Activated CD8-positive, alpha-beta memory T cell treated with anti-CD3 and anti-CD28 coated beads for 48 hours (primary cell): ENCODE data around the gene ATG16L1.

Experiments
- DNase-seq, 3 experiments: peaks; one replicate each; pipeline ENCODE4 v3.0.0-alpha.2; 2020; ENCODE audit warnings: low read depth in 2 of 3, low spot score in 2 of 3

Gene ATG16L1

GRCh38 chr2:233251306-233252116 lies at the start of gene ATG16L1:
ATG16L1 (plus strand) TSS chr2:233251673; CDS start chr2:233251828, 155 bp downstream.
- peak; percentile 70 to 89 (median 78) for DNase-seq

DNA sequence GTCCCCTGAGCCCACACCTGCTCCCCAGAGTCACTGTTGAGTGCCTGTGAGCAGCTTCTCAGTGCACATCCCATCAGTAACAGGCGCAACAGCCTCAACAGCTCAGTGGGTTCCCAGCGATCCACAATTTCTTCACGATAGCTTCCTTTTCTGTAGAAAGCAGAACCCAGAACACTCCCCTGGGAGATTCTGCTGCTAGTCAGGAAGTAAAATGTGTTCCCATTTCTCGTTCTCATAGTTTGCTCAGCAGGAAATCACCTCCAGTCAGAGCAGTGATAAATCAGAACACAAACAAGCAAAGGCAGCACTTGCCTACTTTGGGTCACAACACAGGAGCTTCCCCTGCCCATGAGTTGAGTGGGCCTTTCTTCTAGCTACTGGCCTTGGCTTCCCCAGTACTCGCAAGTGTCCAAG lies 48.9 kb upstream of the ATG16L1 start:
- DNase-seq, result no peak

GRCh38 chr2:233203060-233203459 lies 48.4 kb upstream of the ATG16L1 start:
- no peak for DNase-seq

DNA sequence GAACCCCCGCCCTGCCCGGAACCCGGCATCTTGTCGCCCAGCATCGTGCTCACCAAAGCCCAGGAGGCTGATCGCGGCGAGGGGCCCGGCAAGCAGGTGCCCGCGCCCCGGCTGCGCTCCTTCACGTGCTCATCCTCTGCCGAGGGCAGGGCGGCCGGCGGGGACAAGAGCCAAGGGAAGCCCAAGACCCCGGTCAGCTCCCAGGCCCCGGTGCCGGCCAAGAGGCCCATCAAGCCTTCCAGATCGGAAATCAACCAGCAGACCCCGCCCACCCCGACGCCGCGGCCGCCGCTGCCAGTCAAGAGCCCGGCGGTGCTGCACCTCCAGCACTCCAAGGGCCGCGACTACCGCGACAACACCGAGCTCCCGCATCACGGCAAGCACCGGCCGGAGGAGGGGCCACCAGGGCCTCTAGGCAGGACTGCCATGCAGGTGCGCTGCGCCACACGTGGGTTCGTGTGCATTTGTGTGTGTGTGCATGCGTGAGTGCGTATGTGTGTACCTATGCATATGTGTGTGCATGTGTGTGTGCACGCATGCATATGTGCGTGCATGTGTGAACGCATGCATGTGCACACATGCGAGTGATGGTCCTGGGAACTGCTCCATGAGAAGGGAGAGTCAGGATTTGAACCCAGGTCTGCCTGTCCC lies 47.1 kb upstream of the ATG16L1 start:
- no peak for DNase-seq

DNA sequence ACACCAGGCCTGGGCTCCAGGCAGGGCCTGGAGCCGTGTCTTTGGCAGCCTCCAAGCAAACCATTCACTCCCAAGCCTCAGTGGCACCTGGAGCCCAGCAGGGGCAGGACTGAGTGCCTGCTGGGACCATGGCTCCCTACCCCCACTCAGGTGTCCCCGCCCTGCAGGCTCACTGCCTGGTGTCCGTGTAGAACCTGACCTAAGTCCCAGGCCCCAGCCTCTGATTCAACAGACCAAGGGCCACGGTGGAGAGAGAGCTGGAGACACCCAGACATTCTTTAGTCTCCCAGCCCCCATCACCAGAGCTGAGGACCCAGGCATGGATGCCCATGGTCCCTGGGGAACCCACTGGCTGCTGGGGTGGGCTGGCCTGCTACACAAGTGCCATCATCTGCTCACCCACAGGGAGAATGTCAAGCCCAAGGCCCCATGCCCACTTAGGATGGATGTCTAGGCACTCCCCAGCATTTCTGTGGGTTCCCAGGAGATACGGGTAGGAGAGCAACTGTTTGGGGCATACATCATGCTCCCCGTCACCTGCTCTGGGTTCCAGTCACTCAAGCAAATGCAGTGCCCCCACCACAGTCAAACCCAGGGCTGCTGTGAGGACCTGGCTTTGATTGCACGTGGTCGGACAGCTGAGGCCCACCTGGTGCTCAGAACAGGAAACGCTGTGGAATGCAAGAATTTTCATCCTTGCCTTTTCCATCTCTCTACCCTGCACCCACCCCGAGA lies 42.9 kb upstream of the ATG16L1 start:
- no peak for DNase-seq

DNA sequence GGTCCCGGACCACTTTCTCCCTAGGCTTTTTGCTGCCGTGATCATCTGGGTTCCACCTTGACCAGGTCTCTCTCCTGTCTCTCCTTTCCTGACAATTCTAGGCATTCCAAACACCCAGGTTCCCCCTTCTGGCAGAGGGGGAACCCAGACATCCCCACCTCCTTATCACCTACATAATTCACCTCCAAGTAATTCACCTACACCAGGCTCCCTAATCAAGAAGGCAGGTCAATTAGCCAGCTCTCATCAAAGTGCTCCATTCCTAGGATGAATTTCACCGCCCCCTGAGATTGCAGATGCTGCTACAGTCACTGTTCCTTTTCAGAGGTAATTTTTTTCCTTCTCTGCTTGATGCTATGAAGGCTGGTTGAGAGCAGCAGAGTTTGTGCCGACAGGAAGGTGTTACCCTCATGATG lies 42.3 kb upstream of the ATG16L1 start:
- no peak for DNase-seq

GRCh38 chr2:233209533-233210171 lies 41.8 kb upstream of the ATG16L1 start:
- DNase-seq, result no peak

DNA sequence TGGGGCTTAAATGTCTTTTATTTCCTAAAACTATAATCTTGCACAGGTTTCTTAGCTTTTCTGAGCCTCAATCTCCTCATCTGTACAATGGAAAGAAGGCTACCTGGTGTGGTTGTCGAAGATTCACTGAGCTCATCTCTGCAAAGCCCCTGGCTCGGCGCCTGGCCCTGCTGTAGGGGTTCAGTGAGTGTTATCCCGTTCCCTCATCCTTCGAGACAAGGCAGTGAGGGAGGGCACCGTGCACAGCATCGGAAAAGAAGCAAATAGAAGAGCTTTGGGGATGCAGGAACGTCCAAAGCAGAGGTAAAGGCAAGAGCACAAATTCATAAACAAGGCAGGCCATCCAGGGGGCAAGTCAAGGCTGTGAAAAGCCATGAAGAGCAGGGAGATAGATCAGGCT lies 41.2 kb upstream of the ATG16L1 start:
- DNase-seq, result no peak

GRCh38 chr2:233210843-233211547 lies 40.5 kb upstream of the ATG16L1 start:
- no peak for DNase-seq

DNA sequence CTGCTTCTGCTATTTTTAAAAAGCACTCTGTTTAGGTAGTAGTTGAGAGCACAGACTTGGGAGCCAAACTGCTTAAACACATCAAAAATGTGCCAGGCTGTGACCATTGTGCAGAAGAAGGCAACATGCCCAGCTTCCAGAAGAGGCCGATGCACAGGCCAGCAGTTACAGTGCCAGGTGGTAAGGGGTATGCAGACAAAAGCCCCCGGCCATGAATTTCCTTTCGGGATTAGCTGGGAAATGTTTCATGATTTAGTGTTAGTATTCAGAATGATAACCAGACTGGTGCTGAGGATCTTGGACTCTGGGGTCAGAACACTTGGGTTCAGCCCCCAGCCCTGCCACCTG lies 40.0 kb upstream of the ATG16L1 start:
- DNase-seq, result no peak

DNA sequence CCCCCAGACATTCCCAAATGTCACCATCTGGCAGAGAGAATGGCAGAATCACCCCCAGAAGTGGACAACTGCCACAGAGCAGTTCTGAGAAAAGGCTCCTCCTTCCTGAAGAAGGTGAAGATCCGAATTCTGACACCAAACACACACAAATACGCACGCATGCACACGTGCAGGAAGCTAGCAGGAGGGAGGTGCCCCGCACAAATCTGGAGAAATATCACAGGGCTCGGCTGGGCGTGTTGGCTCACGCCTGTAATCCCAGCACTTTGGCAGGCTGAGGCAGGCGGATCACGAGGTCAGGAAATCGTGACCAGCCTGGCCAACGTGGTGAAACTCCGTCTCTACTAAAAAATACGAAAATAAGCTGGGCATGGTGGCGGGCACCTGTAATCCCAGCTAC lies 38.5 kb upstream of the ATG16L1 start:
- DNase-seq, result no peak

DNA sequence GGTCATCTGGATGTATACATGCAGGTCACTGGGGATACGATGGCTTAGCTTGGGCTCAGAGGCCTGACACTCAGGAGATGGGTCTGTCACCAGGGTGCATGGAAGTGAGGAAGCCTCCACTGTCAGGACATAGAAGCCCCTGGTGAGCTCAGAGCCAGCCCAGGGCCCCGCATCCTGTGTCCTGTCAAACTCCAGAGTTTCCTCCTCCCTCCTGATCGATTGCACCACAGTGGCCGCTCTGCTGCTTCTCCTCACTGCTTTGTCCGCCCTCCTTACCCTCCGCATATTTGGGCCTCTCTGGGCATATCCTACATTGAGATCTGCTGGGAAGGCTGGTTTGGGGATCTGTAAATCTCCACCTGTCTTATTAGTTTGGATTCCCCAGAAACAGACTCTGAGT lies 37.5 kb upstream of the ATG16L1 start:
- no peak for DNase-seq

DNA sequence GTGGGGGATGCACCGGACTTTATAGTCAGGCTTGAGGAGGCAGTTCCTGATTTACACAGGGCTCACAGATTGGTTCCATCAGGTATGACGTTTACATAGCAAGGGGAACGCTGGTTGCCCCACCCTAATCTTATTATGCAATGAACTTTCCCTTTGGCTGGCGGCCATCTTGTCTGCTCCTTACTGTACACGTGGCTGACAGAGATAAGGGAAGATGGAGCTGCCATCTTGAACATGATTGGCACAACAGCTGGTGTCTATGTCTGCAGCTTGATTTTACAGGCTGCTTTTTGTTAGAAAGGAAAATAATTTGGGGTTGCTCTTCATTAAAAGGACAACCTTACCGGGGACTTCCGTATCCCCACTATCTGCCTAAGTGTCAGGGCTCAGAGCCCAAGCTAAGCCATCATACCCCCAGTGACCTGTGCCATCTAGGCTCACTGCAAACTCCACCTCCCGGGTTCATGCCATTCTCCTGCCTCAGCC lies 33.5 kb upstream of the ATG16L1 start:
- no peak for DNase-seq

- DNase-seq, result no peak
Observed at GRCh38 chr2:233218836-233219235, 32.6 kb upstream of the ATG16L1 start.

- no peak for DNase-seq
Observed at GRCh38 chr2:233219848-233220247, 31.6 kb upstream of the ATG16L1 start.

- DNase-seq, result no peak
Observed at GRCh38 chr2:233221378-233222063, 30.0 kb upstream of the ATG16L1 start.

GRCh38 chr2:233223059-233223894 lies 28.2 kb upstream of the ATG16L1 start:
- no peak for DNase-seq

- no peak for DNase-seq
Observed at GRCh38 chr2:233225230-233226068, 26.0 kb upstream of the ATG16L1 start.
